HepG2 (cell line): ENCODE results near the gene ZFPL1. TPM values are rescaled to one million over a fixed set of nuclear protein-coding genes. Genes with fewer than 3 reads are reported as not detected.
A peak's percentile ranks its signal among the peaks of the same experiment; 100 is the strongest.

Source experiments
- CCDC6 ChIP-seq: sonication (generic); formaldehyde crosslinking; IDR thresholded peaks from 2 replicates; pipeline ENCODE4 v1.8.1; 2022; ENCODE audit warnings: mild to moderate bottlenecking, missing genetic modification reagents, moderate library complexity
- CENPX ChIP-seq: sonication (generic); formaldehyde crosslinking; IDR thresholded peaks from 2 replicates; pipeline ENCODE4 v1.9.0; 2021; ENCODE audit warnings: mild to moderate bottlenecking, missing genetic modification reagents, moderate library complexity
- CHD4 ChIP-seq: fragments of 200-600 bp; sonication (generic); IDR thresholded peaks from 2 replicates; pipeline ENCODE4 v1.7.0; 2017; ENCODE audit warnings: mild to moderate bottlenecking, low read length, borderline replicate concordance
- DZIP1 ChIP-seq: sonication (generic); formaldehyde crosslinking; IDR thresholded peaks from 2 replicates; pipeline ENCODE4 v1.5.0; 2020; ENCODE audit warnings: mild to moderate bottlenecking, missing genetic modification reagents
- GPN1 ChIP-seq: sonication (generic); formaldehyde crosslinking; IDR thresholded peaks from 2 replicates; pipeline ENCODE4 v1.5.1; 2020; ENCODE audit warnings: missing genetic modification reagents, borderline replicate concordance
- HNRNPUL1 ChIP-seq: fragments of 200-400 bp; formaldehyde crosslinking; IDR thresholded peaks from 2 replicates; pipeline ENCODE4 v1.6.1; 2017; ENCODE audit warnings: low read depth, mild to moderate bottlenecking, low read length, moderate library complexity
- KDM6A ChIP-seq: IDR thresholded peaks from 2 replicates; pipeline ENCODE4 v1.6.1; 2016; ENCODE audit warnings: low read depth
- NCOR1 ChIP-seq: fragments of 200-600 bp; sonication (generic); IDR thresholded peaks from 2 replicates; pipeline ENCODE4 v1.7.0; 2017; ENCODE audit warnings: antibody characterized with exemption, low read length, borderline replicate concordance
- NFIC ChIP-seq: IDR thresholded peaks from 2 replicates; pipeline ENCODE4 v1.6.1; 2012; ENCODE audit warnings: mild to moderate bottlenecking, low read length, inconsistent platforms
- REL ChIP-seq: sonication (generic); formaldehyde crosslinking; conservative IDR thresholded peaks from 2 replicates; pipeline ENCODE4 v1.8.0; 2022; ENCODE audit warnings: mild to moderate bottlenecking, missing genetic modification reagents, moderate library complexity
- ZBTB8A ChIP-seq: sonication (generic); formaldehyde crosslinking; IDR thresholded peaks from 2 replicates; pipeline ENCODE4 v1.4.0; 2020; ENCODE audit warnings: mild to moderate bottlenecking, low read depth, missing genetic modification reagents, borderline replicate concordance
- ZFP36 ChIP-seq: fragments of 150-350 bp; IDR thresholded peaks from 2 replicates; pipeline ENCODE4 v1.6.1; 2018; ENCODE audit warnings: borderline replicate concordance, low read length, low read depth; ENCODE audit not compliant: partially characterized antibody
- ZNF224 ChIP-seq: sonication (generic); formaldehyde crosslinking; IDR thresholded peaks from 2 replicates; pipeline ENCODE4 v1.5.0; 2020; ENCODE audit warnings: mild to moderate bottlenecking, missing genetic modification reagents
- ZNF276 ChIP-seq: sonication (generic); formaldehyde crosslinking; IDR thresholded peaks from 2 replicates; pipeline ENCODE4 v1.4.0; 2020; ENCODE audit warnings: mild to moderate bottlenecking, low read depth, missing genetic modification reagents
- ZNF7 ChIP-seq: IDR thresholded peaks from 2 replicates; pipeline ENCODE4 v1.6.1; 2016; ENCODE audit warnings: missing biosample characterization, missing genetic modification reagents
- ZZZ3 ChIP-seq: sonication (generic); formaldehyde crosslinking; IDR thresholded peaks from 2 replicates; pipeline ENCODE4 v1.4.0; 2020; ENCODE audit warnings: missing genetic modification reagents, mild to moderate bottlenecking, borderline replicate concordance
- polyA plus RNA-seq, 8 experiments: library from polyadenylated mRNA; depleted of rRNA in 3 of 8; stranded (reverse) in 7 of 8; unstranded in 1 of 8; fragments of >200 nt; fragmentation: Illumina TruSeq in 4 of 8; extraction: Trizol in 4 of 8; gene quantifications; 2 replicates each; pipeline versions ENCODE4 v1.2.1 to v1.2.3, GENCODE V29; 2011 to 2016; ENCODE audit warnings: low read depth in 4 of 8, missing spikeins in 1 of 8, mixed read lengths in 1 of 8; ENCODE audit not compliant: insufficient read depth in 1 of 8
- total RNA-seq, 5 experiments: library from RNA; depleted of rRNA; stranded (reverse); fragments of >200 nt; fragmentation: Illumina TruSeq; extraction: Trizol; gene quantifications; 2 replicates each; pipeline ENCODE4 v1.2.3, GENCODE V29; 2016; ENCODE audit warnings: low read depth in 1 of 5
- TF ChIP-seq, protein P1 (sequence below): sonication (generic); formaldehyde crosslinking; IDR thresholded peaks from 2 replicates; pipeline ENCODE4 v1.4.0; 2020; ENCODE audit warnings: missing genetic modification reagents
- TF ChIP-seq, protein P2 (sequence below): IDR thresholded peaks from 2 replicates; pipeline ENCODE4 v1.6.1; 2016; ENCODE audit warnings: low read depth

Gene ZFPL1
- total and polyA plus RNA-seq, 2 of the 13 experiments (the other 11 are each of a cell fraction or from before 2014, with no cell fraction given): 32.2 to 56.0 TPM

GRCh38 chr11:65083834-65084597 is at the start of gene ZFPL1, which contains the start of gene CDCA5 (continued):
- TF ChIP-seq, protein P1, sequence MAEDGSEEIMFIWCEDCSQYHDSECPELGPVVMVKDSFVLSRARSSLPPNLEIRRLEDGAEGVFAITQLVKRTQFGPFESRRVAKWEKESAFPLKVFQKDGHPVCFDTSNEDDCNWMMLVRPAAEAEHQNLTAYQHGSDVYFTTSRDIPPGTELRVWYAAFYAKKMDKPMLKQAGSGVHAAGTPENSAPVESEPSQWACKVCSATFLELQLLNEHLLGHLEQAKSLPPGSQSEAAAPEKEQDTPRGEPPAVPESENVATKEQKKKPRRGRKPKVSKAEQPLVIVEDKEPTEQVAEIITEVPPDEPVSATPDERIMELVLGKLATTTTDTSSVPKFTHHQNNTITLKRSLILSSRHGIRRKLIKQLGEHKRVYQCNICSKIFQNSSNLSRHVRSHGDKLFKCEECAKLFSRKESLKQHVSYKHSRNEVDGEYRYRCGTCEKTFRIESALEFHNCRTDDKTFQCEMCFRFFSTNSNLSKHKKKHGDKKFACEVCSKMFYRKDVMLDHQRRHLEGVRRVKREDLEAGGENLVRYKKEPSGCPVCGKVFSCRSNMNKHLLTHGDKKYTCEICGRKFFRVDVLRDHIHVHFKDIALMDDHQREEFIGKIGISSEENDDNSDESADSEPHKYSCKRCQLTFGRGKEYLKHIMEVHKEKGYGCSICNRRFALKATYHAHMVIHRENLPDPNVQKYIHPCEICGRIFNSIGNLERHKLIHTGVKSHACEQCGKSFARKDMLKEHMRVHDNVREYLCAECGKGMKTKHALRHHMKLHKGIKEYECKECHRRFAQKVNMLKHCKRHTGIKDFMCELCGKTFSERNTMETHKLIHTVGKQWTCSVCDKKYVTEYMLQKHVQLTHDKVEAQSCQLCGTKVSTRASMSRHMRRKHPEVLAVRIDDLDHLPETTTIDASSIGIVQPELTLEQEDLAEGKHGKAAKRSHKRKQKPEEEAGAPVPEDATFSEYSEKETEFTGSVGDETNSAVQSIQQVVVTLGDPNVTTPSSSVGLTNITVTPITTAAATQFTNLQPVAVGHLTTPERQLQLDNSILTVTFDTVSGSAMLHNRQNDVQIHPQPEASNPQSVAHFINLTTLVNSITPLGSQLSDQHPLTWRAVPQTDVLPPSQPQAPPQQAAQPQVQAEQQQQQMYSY (CRISPR knock-in tag): 0 out of 2 replicates have a peak, but pooled peaks have one; percentile 5
- TF ChIP-seq HNRNPUL1 (no peak), CCDC6 (CRISPR knock-in tag) (peak; percentile 85), ZNF224 (CRISPR knock-in tag) (no peak), CHD4 (no peak), ZNF276 (CRISPR knock-in tag) (peak; percentile 77; the same call in 1 of the 2 replicates), GPN1 (0 out of 2 replicates have a peak, but pooled peaks have one; percentile 14), NCOR1 (peak; percentile 46; the same call in 1 of the 2 replicates), ZBTB8A (no peak), NFIC (no peak), CENPX (CRISPR knock-in tag) (no peak), REL (CRISPR knock-in tag) (peak; percentile 88), KDM6A (no peak), ZFP36 (no peak), ZZZ3 (CRISPR knock-in tag) (peak; percentile 92; the same call in 1 of the 2 replicates), DZIP1 (CRISPR knock-in tag) (no peak), ZNF7 (CRISPR knock-in tag) (no peak)
- TF ChIP-seq, protein P2, sequence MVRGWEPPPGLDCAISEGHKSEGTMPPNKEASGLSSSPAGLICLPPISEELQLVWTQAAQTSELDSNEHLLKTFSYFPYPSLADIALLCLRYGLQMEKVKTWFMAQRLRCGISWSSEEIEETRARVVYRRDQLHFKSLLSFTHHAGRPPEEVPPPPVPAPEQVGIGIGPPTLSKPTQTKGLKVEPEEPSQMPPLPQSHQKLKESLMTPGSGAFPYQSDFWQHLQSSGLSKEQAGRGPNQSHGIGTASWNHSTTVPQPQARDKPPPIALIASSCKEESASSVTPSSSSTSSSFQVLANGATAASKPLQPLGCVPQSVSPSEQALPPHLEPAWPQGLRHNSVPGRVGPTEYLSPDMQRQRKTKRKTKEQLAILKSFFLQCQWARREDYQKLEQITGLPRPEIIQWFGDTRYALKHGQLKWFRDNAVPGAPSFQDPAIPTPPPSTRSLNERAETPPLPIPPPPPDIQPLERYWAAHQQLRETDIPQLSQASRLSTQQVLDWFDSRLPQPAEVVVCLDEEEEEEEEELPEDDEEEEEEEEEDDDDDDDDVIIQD (CRISPR knock-in tag): peak; percentile 60; the same call in 1 of the 2 replicates
